HEK293T (cell line): ENCODE results near the gene FCN3.

Source experiments
- CTCF ChIA-PET: fragments of 350-600 bp; formaldehyde crosslinking; extraction: SDS; loops from one replicate; lab custom pipeline; 2021; ENCODE audit warnings: antibody characterized with exemption, inconsistent platforms; lab: Yijun Ruan, JAX
- POLR2A ChIA-PET: fragments of 350-600 bp; formaldehyde crosslinking; extraction: SDS; loops from one replicate; lab custom pipeline; 2020; ENCODE audit warnings: antibody characterized with exemption, inconsistent platforms; lab: Yijun Ruan, JAX
- DNase-seq: peaks from one replicate; pipeline ENCODE4 v3.0.0; 2012; ENCODE audit warnings: mixed read lengths; ENCODE audit errors: extremely low spot score
- ARNT ChIP-seq: fragments of 450-650 bp; IDR thresholded peaks from 2 replicates; pipeline ENCODE4 v1.6.1; 2017; ENCODE audit warnings: mild to moderate bottlenecking
- BHLHE40 ChIP-seq: fragments of 450-650 bp; IDR thresholded peaks from 2 replicates; pipeline ENCODE4 v1.6.1; 2016; ENCODE audit warnings: mild to moderate bottlenecking, moderate library complexity, borderline replicate concordance
- CTBP1 ChIP-seq: fragments of 450-650 bp; IDR thresholded peaks from 2 replicates; pipeline ENCODE4 v1.6.1; 2016; ENCODE audit warnings: borderline replicate concordance
- ELF4 ChIP-seq: fragments of 450-650 bp; IDR thresholded peaks from 2 replicates; pipeline ENCODE4 v1.6.1; 2017; ENCODE audit warnings: antibody characterized with exemption
- FOXA1 ChIP-seq: fragments of 450-650 bp; IDR thresholded peaks from 2 replicates; pipeline ENCODE4 v1.6.1; 2016; ENCODE audit warnings: mild to moderate bottlenecking
- FOXK2 ChIP-seq: fragments of 450-650 bp; IDR thresholded peaks from 2 replicates; pipeline ENCODE4 v1.6.1; 2016; ENCODE audit warnings: mild to moderate bottlenecking
- HDGF ChIP-seq: fragments of 450-650 bp; IDR thresholded peaks from 2 replicates; pipeline ENCODE4 v1.6.1; 2017; ENCODE audit warnings: antibody characterized with exemption, borderline replicate concordance
- L3MBTL2 ChIP-seq: fragments of 450-650 bp; conservative IDR thresholded peaks from 2 replicates; pipeline ENCODE4 v1.6.1; 2016; ENCODE audit warnings: mild to moderate bottlenecking
- LEF1 ChIP-seq: fragments of 450-650 bp; IDR thresholded peaks from 2 replicates; pipeline ENCODE4 v1.6.1; 2017; ENCODE audit warnings: mild to moderate bottlenecking, borderline replicate concordance
- NFRKB ChIP-seq: fragments of 450-650 bp; IDR thresholded peaks from 2 replicates; pipeline ENCODE4 v1.6.1; 2016; ENCODE audit warnings: mild to moderate bottlenecking, moderate library complexity
- PKNOX1 ChIP-seq: fragments of 450-650 bp; IDR thresholded peaks from 2 replicates; pipeline ENCODE4 v1.6.1; 2016
- SUZ12 ChIP-seq: fragments of 450-650 bp; IDR thresholded peaks from 2 replicates; pipeline ENCODE4 v1.6.1; 2016; ENCODE audit warnings: mild to moderate bottlenecking
- ZNF384 ChIP-seq: fragments of 450-650 bp; IDR thresholded peaks from 2 replicates; pipeline ENCODE4 v1.6.1; 2016

The FCN3 gene

GRCh38 chr1:27350663-27351540 is 23.7 kb downstream of the FCN3 start:
- TF ChIP-seq L3MBTL2 (no peak), PKNOX1 (peak; percentile 74)
- ChIA-PET POLR2A (interaction anchor here (0.9 to 3.8 kb wide), 3 partner anchors 9 to 28 kb away, joined by 3 to 26 read pairs (median 3); partner anchors contain the start of genes MAP3K6 and SYTL1), CTCF (interaction anchor here (0.6 kb wide), 1 partner anchor 18 kb away, joined by 3 read pairs; no protein-coding TSS in a partner anchor)
- no peak for DNase-seq

- TF ChIP-seq PKNOX1 = peak; percentile 98
- TF ChIP-seq LEF1 = peak; percentile 58; the same call in 1 of the 2 replicates
- TF ChIP-seq L3MBTL2 = peak; percentile 48; the same call in 1 of the 2 replicates
- no peak for TF ChIP-seq HDGF
- ChIA-PET POLR2A (interaction anchor here (0.9 to 3.8 kb wide), 3 partner anchors 8 to 27 kb away, joined by 3 to 26 read pairs (median 3); partner anchors contain the start of genes MAP3K6 and SYTL1), CTCF (interaction anchor here (1.3 kb wide), 1 partner anchor 8 kb away, joined by 3 read pairs; no protein-coding TSS in a partner anchor)
- peak; percentile 83 for DNase-seq
Measured at GRCh38 chr1:27349784-27350662, 24.6 kb downstream of the FCN3 start.

GRCh38 chr1:27348861-27349783 is 25.5 kb downstream of the FCN3 start:
- ChIA-PET CTCF (interaction anchor here (1.3 kb wide), 1 partner anchor 9 kb away, joined by 3 read pairs; no protein-coding TSS in a partner anchor), POLR2A (interaction anchor here (3.8 kb wide), 1 partner anchor 16 kb away, joined by 26 read pairs; the partner anchor contains the start of gene MAP3K6)
- no peak for TF ChIP-seq CTBP1
- peak; percentile 72 for TF ChIP-seq L3MBTL2
- DNase-seq = peak; percentile 77

GRCh38 chr1:27346991-27347624 is 27.5 kb downstream of the FCN3 start:
- TF ChIP-seq CTBP1 = no peak
- TF ChIP-seq FOXA1 = no peak
- no peak for TF ChIP-seq FOXK2
- TF ChIP-seq PKNOX1 = no peak
- no peak for TF ChIP-seq BHLHE40
- TF ChIP-seq ZNF384 = no peak
- TF ChIP-seq NFRKB = no peak
- TF ChIP-seq LEF1 = no peak
- no peak for TF ChIP-seq L3MBTL2
- no peak for TF ChIP-seq HDGF
- no peak for TF ChIP-seq SUZ12
- TF ChIP-seq ELF4 = no peak
- no peak for TF ChIP-seq ARNT
- ChIA-PET POLR2A (interaction anchor here (1.8 kb wide), 1 partner anchor 19 kb away, joined by 8 read pairs; the partner anchor contains the start of gene MAP3K6), CTCF (interaction anchor here (1.0 to 1.4 kb wide), 2 partner anchors 10 to 14 kb away, joined by 4 read pairs; no protein-coding TSS in a partner anchor)
- DNase-seq = no peak

- POLR2A ChIA-PET = interaction anchor here (1.8 kb wide), 1 partner anchor 20 kb away, joined by 8 read pairs; the partner anchor contains the start of gene MAP3K6
- CTCF ChIA-PET = interaction anchor here (1.4 kb wide), 1 partner anchor 13 kb away, joined by 4 read pairs; no protein-coding TSS in a partner anchor
- no peak for DNase-seq
- TF ChIP-seq HDGF (no peak), CTBP1 (no peak)
Measured at GRCh38 chr1:27346357-27346756, 28.3 kb downstream of the FCN3 start.
